22Rv1 (cell line): ENCODE measurements around the gene RMND5B.
"Not testable (repeated sequence)": the region's sequence is repeated elsewhere in the genome, so short reads cannot be mapped to it uniquely, and the experiment has no call there.

Experiments
- H3K27ac ChIP-seq: fragments of 450-650 bp; 2 replicates; pipeline ENCODE4 v1.5.1; 2017
- CTCF ChIP-seq: fragments of 450-650 bp; IDR thresholded peaks from 2 replicates; pipeline ENCODE4 v1.5.1; 2017; ENCODE audit warnings: mild to moderate bottlenecking
- ZFX ChIP-seq: fragments of 450-650 bp; IDR thresholded peaks from 2 replicates; pipeline ENCODE4 v1.6.1; 2017; ENCODE audit warnings: antibody characterized with exemption, borderline replicate concordance

Gene RMND5B

GRCh38 chr5:178126556-178126955 is 4.3 kb upstream of the RMND5B start:
- no peak overlapping the region for H3K27ac ChIP-seq
- TF ChIP-seq CTCF (no peak), ZFX (no peak)

- not testable (repeated sequence) for H3K27ac ChIP-seq
Measured at GRCh38 chr5:178127300-178128009, 3.4 kb upstream of the RMND5B start.

- TF ChIP-seq ZFX (no peak), CTCF (no peak)
- H3K27ac ChIP-seq, result peak overlapping the region; percentile 93
Measured at GRCh38 chr5:178129296-178129695, 1.5 kb upstream of the RMND5B start.

GRCh38 chr5:178130234-178130575 is 609 bp upstream of the RMND5B start:
- H3K27ac ChIP-seq, result peak overlapping the region; percentile 93
- TF ChIP-seq CTCF, result peak; percentile 19

DNA sequence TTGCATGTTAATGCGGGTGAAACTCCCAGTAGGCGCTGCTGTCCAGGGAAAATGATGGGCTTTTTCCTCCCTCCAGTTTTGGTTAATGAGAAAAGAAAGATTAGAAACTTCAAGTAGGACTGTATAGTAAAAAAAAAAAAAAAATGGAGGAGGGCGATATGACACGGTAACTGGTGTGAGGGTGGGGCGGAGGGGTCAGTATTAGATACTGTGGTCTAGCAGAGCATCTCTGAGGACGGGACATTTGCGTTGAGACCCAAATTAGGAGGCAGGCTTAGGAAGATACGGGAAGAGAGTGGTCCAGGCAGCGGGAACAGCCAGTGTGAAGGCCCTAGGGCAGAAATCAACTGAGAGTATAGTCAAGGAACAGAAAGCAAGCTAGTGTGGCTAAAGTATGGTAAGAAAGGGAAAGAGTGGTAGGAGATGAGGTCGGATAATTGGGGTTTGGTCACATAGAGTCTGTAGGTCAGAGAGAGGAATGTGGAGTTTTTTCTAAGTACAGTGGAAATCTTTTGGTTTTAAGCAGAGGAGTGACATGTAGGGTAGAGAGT is 707 bp downstream of the RMND5B start:
- peak overlapping the region; percentile 93 for H3K27ac ChIP-seq
- TF ChIP-seq ZFX, result no peak
- TF ChIP-seq CTCF, result no peak

DNA sequence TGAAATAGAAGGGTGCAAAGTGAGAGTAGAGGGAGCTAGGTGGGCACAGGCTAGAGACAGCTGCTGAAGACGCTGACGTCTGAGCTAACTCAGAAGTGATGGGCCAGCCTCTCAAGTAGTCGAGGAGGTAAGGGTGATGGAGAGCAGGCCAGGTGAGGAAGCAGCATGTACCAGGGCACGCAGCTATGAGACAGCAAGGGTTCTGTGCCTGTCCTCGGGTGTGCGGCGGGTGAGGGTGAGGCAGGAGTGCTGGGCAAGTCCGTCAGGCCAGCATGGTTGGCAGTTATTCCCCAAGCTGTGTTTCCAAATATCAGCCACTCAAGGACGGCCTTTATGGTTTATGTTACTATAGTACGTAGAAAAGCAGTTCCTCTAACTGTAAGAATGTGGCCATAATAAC is 6.2 kb downstream of the RMND5B start:
- TF ChIP-seq ZFX (no peak), CTCF (no peak)
- no peak overlapping the region for H3K27ac ChIP-seq

GRCh38 chr5:178137991-178138390 is 7.2 kb downstream of the RMND5B start:
- no peak for TF ChIP-seq ZFX
- TF ChIP-seq CTCF, result no peak
- no peak overlapping the region for H3K27ac ChIP-seq

DNA sequence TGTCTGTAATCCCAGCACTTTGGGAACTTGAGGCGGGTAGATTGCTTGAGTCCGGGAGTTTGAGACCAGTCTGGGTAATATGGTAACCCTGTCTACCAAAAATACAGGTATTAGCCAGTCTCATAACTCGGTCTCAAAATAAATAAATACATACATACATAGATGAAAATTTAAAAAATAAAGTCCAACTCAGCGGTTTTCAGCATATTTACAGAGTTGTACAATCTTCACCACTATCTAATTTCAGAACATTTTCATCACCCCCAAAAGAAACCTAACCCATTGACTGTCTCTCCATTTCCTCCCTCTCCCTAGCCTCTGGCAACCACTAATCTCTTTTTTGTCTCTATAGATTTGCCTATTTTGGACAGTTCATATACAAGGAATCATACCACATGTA is 10.7 kb downstream of the RMND5B start:
- TF ChIP-seq ZFX (no peak), CTCF (no peak)
- H3K27ac ChIP-seq, result no peak overlapping the region
